HL-60 (cell line): ENCODE measurements around the gene RESP18.

Source experiments
- DNase-seq, 2 experiments: peaks; one replicate each; pipeline ENCODE4 v3.0.0-alpha.2; 2010 to 2020; ENCODE audit warnings: low read depth in 1 of 2, low spot score in 1 of 2
- H3K27ac ChIP-seq: fragments of 250-450 bp; sonication (Bioruptor Pico); replicated peaks from 2 replicates; pipeline ENCODE4 v1.5.1; 2020; ENCODE audit warnings: mild to moderate bottlenecking, moderate library complexity
- H3K27me3 ChIP-seq: fragments of 250-450 bp; sonication (Bioruptor Pico); 2 replicates; pipeline ENCODE4 v1.5.1; 2021; ENCODE audit warnings: mild to moderate bottlenecking, moderate library complexity; ENCODE audit not compliant: insufficient read depth, poor library complexity, severe bottlenecking
- H3K4me3 ChIP-seq: replicated peaks from 2 replicates; pipeline ENCODE4 v1.5.1; 2011; ENCODE audit warnings: mild to moderate bottlenecking, control low read depth, low read length; ENCODE audit not compliant: insufficient read depth
- GABPA ChIP-seq: IDR thresholded peaks from 2 replicates; pipeline ENCODE4 v1.6.1; 2012; ENCODE audit warnings: low read depth
- POLR2AphosphoS5 ChIP-seq: IDR thresholded peaks from 2 replicates; pipeline ENCODE4 v1.6.1; 2012; ENCODE audit warnings: low read depth
- SPI1 ChIP-seq: IDR thresholded peaks from 2 replicates; pipeline ENCODE4 v1.6.1; 2012; ENCODE audit warnings: low read depth, mild to moderate bottlenecking, borderline replicate concordance
- TF ChIP-seq, protein P1 (sequence below): IDR thresholded peaks from 2 replicates; pipeline ENCODE4 v1.6.1; 2012; ENCODE audit warnings: low read depth; ENCODE audit not compliant: insufficient replicate concordance
- TF ChIP-seq, protein P2 (sequence below): IDR thresholded peaks from one replicate; pipeline ENCODE4 v1.5.1; 2011; ENCODE audit warnings: low read length, control low read depth, inconsistent platforms; ENCODE audit not compliant: insufficient read depth

RESP18 gene

DNA sequence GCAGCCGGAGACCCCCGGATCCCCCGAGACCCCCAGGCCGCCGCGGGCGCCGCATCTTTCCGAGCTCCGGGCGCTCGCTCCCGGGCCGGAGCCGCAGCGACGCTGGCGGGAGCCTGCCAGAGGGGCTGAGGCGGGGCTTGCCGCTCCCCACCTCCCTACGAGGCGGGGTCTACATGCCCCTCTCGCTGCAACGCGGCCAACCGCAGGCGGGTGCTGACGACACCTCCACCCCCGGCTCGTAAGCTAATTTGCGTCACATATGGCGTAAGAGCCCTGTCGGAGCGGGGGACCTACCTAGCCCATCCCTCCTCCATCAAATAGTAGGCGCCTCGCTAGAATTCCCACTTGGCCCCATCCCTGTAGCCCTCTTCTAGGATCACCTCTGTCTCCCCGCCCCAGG lies 23.3 kb downstream of the RESP18 start, which contains the start of gene PTPRN:
TSS of gene PTPRN (minus strand) at position 124 of the 400 bp plus-strand sequence. CDS start at position 55, 69 bp downstream.
- H3K4me3 ChIP-seq, result no peak within 1 kb of the TSS

DNA sequence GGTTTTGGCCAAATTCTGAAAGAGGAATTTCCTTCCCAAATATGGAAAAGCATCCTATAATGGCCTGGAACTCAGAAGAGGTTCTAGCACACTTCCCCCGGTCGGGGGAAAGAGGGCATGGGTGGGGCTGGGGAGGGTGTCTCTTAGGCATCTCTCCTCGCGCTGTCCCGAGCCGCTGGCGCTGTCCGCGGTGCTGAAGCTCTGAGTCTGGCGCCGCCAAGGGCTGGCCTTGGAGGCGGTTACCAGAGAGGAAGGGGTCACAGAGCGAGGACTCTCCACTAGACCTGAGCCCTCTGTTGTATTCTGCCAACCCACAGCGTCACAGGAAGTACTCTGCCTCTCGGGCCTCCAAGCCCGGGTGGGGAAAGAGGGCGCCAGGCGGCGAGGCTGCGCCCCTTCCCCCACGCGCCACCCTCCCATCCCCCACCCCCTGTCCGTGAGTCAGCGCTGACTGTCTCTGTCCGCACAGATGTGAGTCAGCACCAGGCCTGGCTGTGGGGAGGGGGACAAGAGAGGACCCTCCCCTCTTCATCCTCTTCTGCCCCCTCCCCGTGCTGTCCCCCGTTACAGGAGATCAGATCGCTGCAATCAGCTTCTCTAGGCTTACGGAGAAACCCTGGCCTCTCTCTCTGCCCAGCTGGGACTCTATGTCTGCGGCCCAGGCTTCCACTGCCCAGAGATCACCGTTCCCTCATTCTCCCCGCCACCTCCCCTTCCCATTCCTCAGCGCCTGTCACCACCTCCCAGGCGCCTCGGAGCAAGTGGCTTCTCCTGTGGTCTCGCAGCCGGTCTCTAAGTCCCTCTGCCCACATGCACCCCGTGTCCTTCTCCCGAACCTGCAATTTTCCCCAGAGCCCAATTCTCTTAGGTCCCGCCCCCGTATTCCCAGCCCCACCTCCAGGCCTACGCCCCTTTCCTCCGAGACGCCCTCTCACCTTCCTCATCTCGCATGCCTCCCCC lies 24.1 kb downstream of the RESP18 start:
- Histone ChIP-seq H3K4me3 (no peak overlapping the region), H3K27ac (no peak overlapping the region), H3K27me3 (peaks cover 5% of the 10 kb centered on the region)
- DNase-seq, result peak; percentile 29 to 54
- TF ChIP-seq POLR2AphosphoS5 (no peak), GABPA (no peak), SPI1 (no peak)
- TF ChIP-seq, protein P1, sequence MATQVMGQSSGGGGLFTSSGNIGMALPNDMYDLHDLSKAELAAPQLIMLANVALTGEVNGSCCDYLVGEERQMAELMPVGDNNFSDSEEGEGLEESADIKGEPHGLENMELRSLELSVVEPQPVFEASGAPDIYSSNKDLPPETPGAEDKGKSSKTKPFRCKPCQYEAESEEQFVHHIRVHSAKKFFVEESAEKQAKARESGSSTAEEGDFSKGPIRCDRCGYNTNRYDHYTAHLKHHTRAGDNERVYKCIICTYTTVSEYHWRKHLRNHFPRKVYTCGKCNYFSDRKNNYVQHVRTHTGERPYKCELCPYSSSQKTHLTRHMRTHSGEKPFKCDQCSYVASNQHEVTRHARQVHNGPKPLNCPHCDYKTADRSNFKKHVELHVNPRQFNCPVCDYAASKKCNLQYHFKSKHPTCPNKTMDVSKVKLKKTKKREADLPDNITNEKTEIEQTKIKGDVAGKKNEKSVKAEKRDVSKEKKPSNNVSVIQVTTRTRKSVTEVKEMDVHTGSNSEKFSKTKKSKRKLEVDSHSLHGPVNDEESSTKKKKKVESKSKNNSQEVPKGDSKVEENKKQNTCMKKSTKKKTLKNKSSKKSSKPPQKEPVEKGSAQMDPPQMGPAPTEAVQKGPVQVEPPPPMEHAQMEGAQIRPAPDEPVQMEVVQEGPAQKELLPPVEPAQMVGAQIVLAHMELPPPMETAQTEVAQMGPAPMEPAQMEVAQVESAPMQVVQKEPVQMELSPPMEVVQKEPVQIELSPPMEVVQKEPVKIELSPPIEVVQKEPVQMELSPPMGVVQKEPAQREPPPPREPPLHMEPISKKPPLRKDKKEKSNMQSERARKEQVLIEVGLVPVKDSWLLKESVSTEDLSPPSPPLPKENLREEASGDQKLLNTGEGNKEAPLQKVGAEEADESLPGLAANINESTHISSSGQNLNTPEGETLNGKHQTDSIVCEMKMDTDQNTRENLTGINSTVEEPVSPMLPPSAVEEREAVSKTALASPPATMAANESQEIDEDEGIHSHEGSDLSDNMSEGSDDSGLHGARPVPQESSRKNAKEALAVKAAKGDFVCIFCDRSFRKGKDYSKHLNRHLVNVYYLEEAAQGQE, result peak; percentile 98

More for the DNA sequence above, 23.3 kb downstream of the RESP18 start, which contains the start of gene PTPRN:
- Histone ChIP-seq H3K27me3 (peaks cover 5% of the 10 kb centered on the region), H3K27ac (no peak within 1 kb of the TSS)
- TF ChIP-seq POLR2AphosphoS5, result no peak
- TF ChIP-seq GABPA, result no peak
- TF ChIP-seq, protein P1, result no peak
- TF ChIP-seq, protein P2, sequence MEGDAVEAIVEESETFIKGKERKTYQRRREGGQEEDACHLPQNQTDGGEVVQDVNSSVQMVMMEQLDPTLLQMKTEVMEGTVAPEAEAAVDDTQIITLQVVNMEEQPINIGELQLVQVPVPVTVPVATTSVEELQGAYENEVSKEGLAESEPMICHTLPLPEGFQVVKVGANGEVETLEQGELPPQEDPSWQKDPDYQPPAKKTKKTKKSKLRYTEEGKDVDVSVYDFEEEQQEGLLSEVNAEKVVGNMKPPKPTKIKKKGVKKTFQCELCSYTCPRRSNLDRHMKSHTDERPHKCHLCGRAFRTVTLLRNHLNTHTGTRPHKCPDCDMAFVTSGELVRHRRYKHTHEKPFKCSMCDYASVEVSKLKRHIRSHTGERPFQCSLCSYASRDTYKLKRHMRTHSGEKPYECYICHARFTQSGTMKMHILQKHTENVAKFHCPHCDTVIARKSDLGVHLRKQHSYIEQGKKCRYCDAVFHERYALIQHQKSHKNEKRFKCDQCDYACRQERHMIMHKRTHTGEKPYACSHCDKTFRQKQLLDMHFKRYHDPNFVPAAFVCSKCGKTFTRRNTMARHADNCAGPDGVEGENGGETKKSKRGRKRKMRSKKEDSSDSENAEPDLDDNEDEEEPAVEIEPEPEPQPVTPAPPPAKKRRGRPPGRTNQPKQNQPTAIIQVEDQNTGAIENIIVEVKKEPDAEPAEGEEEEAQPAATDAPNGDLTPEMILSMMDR, result no peak
- no peak for TF ChIP-seq SPI1
- DNase-seq, result no peak

DNA sequence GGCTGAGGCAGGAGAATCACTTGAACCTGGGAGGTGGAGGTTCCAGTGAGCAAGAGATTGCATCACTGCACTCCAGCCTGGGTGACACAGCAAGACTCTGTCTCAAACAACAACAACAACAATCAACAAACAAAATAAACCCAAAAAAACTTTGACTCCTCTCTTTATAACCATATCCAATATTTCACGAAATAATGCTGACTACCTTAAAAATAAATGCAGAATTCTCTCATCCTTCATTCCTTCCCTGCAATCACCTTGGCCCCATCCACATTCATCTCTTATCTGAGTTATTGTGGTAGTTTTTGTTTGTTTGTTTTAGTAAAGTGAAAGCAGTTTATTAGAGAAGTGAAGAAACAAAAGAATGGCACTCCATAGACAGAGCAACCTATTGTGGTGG lies 26.5 kb downstream of the RESP18 start:
- TF ChIP-seq SPI1 (no peak), POLR2AphosphoS5 (no peak), GABPA (no peak)
- TF ChIP-seq, protein P2, result no peak
- TF ChIP-seq, protein P1, result no peak
- Histone ChIP-seq H3K4me3 (no peak overlapping the region), H3K27ac (no peak overlapping the region), H3K27me3 (peaks cover 13% of the 10 kb centered on the region)
- no peak for DNase-seq
